PFSK-1 (cell line): Measurements from ENCODE around the gene RPIA.

Source experiments
- POLR2AphosphoS5 ChIP-seq: IDR thresholded peaks from 2 replicates; pipeline ENCODE4 v1.6.1; 2012; ENCODE audit warnings: low read depth, mild to moderate bottlenecking, control low read depth, low read length, moderate library complexity
- REST ChIP-seq, 2 experiments: IDR thresholded peaks; 2 replicates each; pipeline versions ENCODE4 v1.6.1 to v1.8.0; 2011 to 2012; ENCODE audit warnings: low read depth in 2 of 2, low read length in 2 of 2, control low read depth in 1 of 2, inconsistent platforms in 1 of 2, mild to moderate bottlenecking in 1 of 2, moderate library complexity in 1 of 2; ENCODE audit not compliant: insufficient read depth in 1 of 2
- TAF1 ChIP-seq: IDR thresholded peaks from 2 replicates; pipeline ENCODE4 v1.6.1; 2012; ENCODE audit warnings: low read length, control low read depth, borderline replicate concordance; ENCODE audit not compliant: insufficient read depth

- TF ChIP-seq POLR2AphosphoS5, result no peak
- TF ChIP-seq TAF1, result no peak
- TF ChIP-seq REST (IDR thresholded peaks at IDR 0.05; ENCODE audit: insufficient read depth in 1 of 2, low read depth in 2 of 2, low read length in 2 of 2), result no peak
Observed at GRCh38 chr2:88673363-88673762, 18.1 kb upstream of the RPIA start.
